CD8-positive, alpha-beta memory T cell (primary cell): Measurements from ENCODE around the gene DNER. TPM values are rescaled to one million over a fixed set of nuclear protein-coding genes. Genes with fewer than 3 reads are reported as not detected.
"Not testable (repeated sequence)": the region's sequence is repeated elsewhere in the genome, so short reads cannot be mapped to it uniquely, and the experiment has no call there.

Source experiments
- CTCF ChIA-PET: fragments of 350-600 bp; sonication (Branson Sonifier 250); formaldehyde crosslinking; loops from one replicate; lab custom pipeline; 2021; ENCODE audit warnings: antibody characterized with exemption; lab: Charles Lee
- POLR2A ChIA-PET: fragments of 350-600 bp; sonication (Branson Sonifier 250); formaldehyde crosslinking; loops from one replicate; lab custom pipeline; 2021; ENCODE audit warnings: antibody characterized with exemption; lab: Charles Lee
- DNase-seq, 5 donors: peaks; one replicate each; pipeline versions ENCODE4 v3.0.0 to v3.0.0-alpha.2; 2020 to 2022; ENCODE audit warnings: mixed read lengths in 1 of 5
- H3K27ac ChIP-seq: one replicate; pipeline ENCODE4 v1.7.0; 2013; ENCODE audit warnings: low read depth, mild to moderate bottlenecking, low read length, moderate library complexity
- H3K27me3 ChIP-seq: 2 replicates; pipeline ENCODE4 v1.7.0; 2013; ENCODE audit warnings: low read length, mild to moderate bottlenecking; ENCODE audit not compliant: insufficient read depth, poor library complexity, severe bottlenecking
- H3K36me3 ChIP-seq: 2 replicates; pipeline ENCODE4 v1.7.0; 2013; ENCODE audit warnings: mild to moderate bottlenecking, low read length, moderate library complexity; ENCODE audit not compliant: insufficient read depth
- H3K4me1 ChIP-seq: 2 replicates; pipeline ENCODE4 v1.7.0; 2013; ENCODE audit warnings: mild to moderate bottlenecking, low read length, moderate library complexity; ENCODE audit not compliant: insufficient read depth
- H3K4me3 ChIP-seq: 2 replicates; pipeline ENCODE4 v1.7.0; 2013; ENCODE audit warnings: mild to moderate bottlenecking, low read length
- H3K9me3 ChIP-seq: 2 replicates; pipeline ENCODE4 v1.7.0; 2013; ENCODE audit warnings: mild to moderate bottlenecking, low read length
- H3K27ac Mint-ChIP-seq, 8 donors: one replicate each; pipeline ENCODE4 v1.8.0; 2020 to 2021; ENCODE audit warnings: mixed read lengths in 8 of 8, mild to moderate bottlenecking in 6 of 8, inconsistent platforms in 3 of 8, moderate library complexity in 3 of 8
- H3K27me3 Mint-ChIP-seq, 2 donors: one replicate each; pipeline ENCODE4 v1.8.0; 2020 to 2021; ENCODE audit warnings: mixed read lengths in 2 of 2, mild to moderate bottlenecking in 1 of 2, moderate library complexity in 1 of 2
- H3K36me3 Mint-ChIP-seq, 3 donors: one replicate each; pipeline ENCODE4 v1.8.0; 2020 to 2021; ENCODE audit warnings: mixed read lengths in 3 of 3, inconsistent platforms in 1 of 3, mild to moderate bottlenecking in 1 of 3
- H3K4me1 Mint-ChIP-seq, 3 donors: one replicate each; pipeline ENCODE4 v1.8.0; 2020 to 2021; ENCODE audit warnings: mixed read lengths in 3 of 3, inconsistent platforms in 1 of 3, mild to moderate bottlenecking in 1 of 3
- H3K4me3 Mint-ChIP-seq, 7 donors: one replicate each; pipeline ENCODE4 v1.8.0; 2020 to 2021; ENCODE audit warnings: mixed read lengths in 7 of 7, mild to moderate bottlenecking in 6 of 7, moderate library complexity in 4 of 7, inconsistent platforms in 2 of 7
- H3K9me3 Mint-ChIP-seq, 5 donors: one replicate each; pipeline ENCODE4 v1.8.0; 2020 to 2022; ENCODE audit warnings: mixed read lengths in 5 of 5, mild to moderate bottlenecking in 3 of 5, moderate library complexity in 2 of 5, inconsistent platforms in 1 of 5
- polyA plus RNA-seq: library from polyadenylated mRNA; unstranded; fragments of 300-500 nt; fragmentation: Illumina TruSeq; gene quantifications from one replicate; pipeline ENCODE4 v1.2.3, GENCODE V29; 2021
- total RNA-seq, 2 experiments: library from RNA; stranded (reverse); gene quantifications; one replicate each; pipeline ENCODE4 v1.2.3, GENCODE V29; 2021

The DNER gene
- total and polyA plus RNA-seq, 3 experiments from 2014 or later, result not detected

DNA sequence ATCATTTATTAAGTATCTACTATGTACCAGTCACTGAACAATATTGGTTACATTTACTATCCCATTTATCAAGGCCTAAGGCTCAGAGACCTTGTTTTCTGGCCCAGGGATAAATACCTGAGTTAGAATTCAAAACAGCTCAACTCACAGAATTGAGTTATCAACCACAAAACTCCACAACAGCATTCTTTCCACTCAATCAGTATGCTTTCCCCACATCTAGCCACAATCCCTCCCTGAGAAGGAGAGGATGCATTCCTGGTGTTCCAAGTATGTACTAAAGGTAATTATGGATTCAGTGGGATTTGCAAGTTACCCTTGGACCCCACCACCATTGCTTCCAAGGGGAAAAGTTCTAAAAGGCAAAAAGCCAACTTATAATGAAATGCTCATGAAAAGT is 339.1 kb downstream of the DNER start:
- Mint-ChIP-seq H3K9me3 (peaks cover 0 to 7% (median 3%) of the 10 kb centered on the region in 5 donors), H3K4me3 (no peak overlapping the region), H3K36me3 (no peaks in the 10 kb centered on the region), H3K27ac (no peak overlapping the region), H3K4me1 (no peaks in the 10 kb centered on the region), H3K27me3 (peaks cover 2 to 4% of the 10 kb centered on the region in 2 donors)
- no peak overlapping the region for H3K4me3 ChIP-seq
- ChIA-PET POLR2A (no interaction called here), CTCF (no interaction called here)
- H3K27me3 ChIP-seq, result no peaks in the 10 kb centered on the region
- no peaks in the 10 kb centered on the region for H3K36me3 ChIP-seq
- H3K9me3 ChIP-seq, result no peaks in the 10 kb centered on the region
- no peak overlapping the region for H3K27ac ChIP-seq
- no peak for DNase-seq
- no peaks in the 10 kb centered on the region for H3K4me1 ChIP-seq

GRCh38 chr2:229373311-229373710 is 341.0 kb downstream of the DNER start:
- H3K27ac Mint-ChIP-seq, CTCF ChIA-PET, DNase-seq, H3K4me1 Mint-ChIP-seq, H3K4me3 ChIP-seq, H3K4me3 Mint-ChIP-seq, H3K4me1 ChIP-seq, H3K27me3 ChIP-seq, H3K27me3 Mint-ChIP-seq, H3K9me3 ChIP-seq, POLR2A ChIA-PET, H3K36me3 Mint-ChIP-seq, H3K27ac ChIP-seq, H3K9me3 Mint-ChIP-seq, H3K36me3 ChIP-seq: not testable (repeated sequence)

GRCh38 chr2:229372207-229372606 is 342.1 kb downstream of the DNER start:
- Mint-ChIP-seq H3K4me1 (no peaks in the 10 kb centered on the region), H3K9me3 (peaks cover 0 to 3% (median 2%) of the 10 kb centered on the region in 5 donors)
- CTCF ChIA-PET, result no interaction called here

GRCh38 chr2:229371086-229371485 is 343.3 kb downstream of the DNER start:
- H3K27ac Mint-ChIP-seq, result no peak overlapping the region
- H3K9me3 ChIP-seq, result no peaks in the 10 kb centered on the region
- H3K4me3 ChIP-seq, result no peak overlapping the region
- H3K4me3 Mint-ChIP-seq, result no peak overlapping the region
- no peak overlapping the region for H3K27ac ChIP-seq
- H3K27me3 Mint-ChIP-seq, result peaks cover 1 to 4% of the 10 kb centered on the region in 2 donors
- POLR2A ChIA-PET, result no interaction called here
- no peaks in the 10 kb centered on the region for H3K36me3 Mint-ChIP-seq
- H3K9me3 Mint-ChIP-seq, result peaks cover 1 to 4% (median 3%) of the 10 kb centered on the region in 5 donors
- H3K4me1 ChIP-seq, result no peaks in the 10 kb centered on the region
- no peak for DNase-seq
- H3K27me3 ChIP-seq, result no peaks in the 10 kb centered on the region
- CTCF ChIA-PET, result no interaction called here
- H3K4me1 Mint-ChIP-seq, result no peaks in the 10 kb centered on the region
- no peaks in the 10 kb centered on the region for H3K36me3 ChIP-seq

More at GRCh38 chr2:229372207-229372606, 342.1 kb downstream of the DNER start:
- Mint-ChIP-seq H3K36me3 (no peaks in the 10 kb centered on the region), H3K27me3 (peaks cover 1 to 4% of the 10 kb centered on the region in 2 donors), H3K27ac (no peak overlapping the region), H3K4me3 (no peak overlapping the region)
- Histone ChIP-seq H3K4me1 (no peaks in the 10 kb centered on the region), H3K36me3 (no peaks in the 10 kb centered on the region), H3K4me3 (no peak overlapping the region), H3K9me3 (no peaks in the 10 kb centered on the region), H3K27me3 (no peaks in the 10 kb centered on the region), H3K27ac (no peak overlapping the region)
- POLR2A ChIA-PET, result no interaction called here
- no peak for DNase-seq

DNA sequence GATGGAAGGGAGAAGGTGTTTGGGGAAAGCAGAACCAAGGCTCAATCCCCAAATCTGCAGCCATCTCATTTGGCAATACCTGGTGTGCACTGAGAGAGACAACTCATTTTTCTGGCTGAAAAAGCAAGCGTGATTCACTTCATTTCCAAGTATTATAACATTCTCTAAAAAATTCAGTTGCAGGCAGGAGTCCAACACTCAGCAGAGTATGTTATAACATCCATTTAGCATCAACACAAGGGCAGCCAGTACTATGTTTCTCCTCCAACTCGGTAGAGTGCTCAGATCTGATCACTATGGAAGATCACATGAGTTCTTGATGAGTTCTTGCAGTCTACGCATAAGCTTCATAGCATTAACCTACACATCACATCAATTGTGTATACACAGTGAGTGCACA is 343.8 kb downstream of the DNER start:
- Mint-ChIP-seq H3K27ac (no peak overlapping the region), H3K36me3 (no peaks in the 10 kb centered on the region), H3K4me1 (no peaks in the 10 kb centered on the region), H3K27me3 (peaks cover 1 to 4% of the 10 kb centered on the region in 2 donors), H3K9me3 (peaks cover 1 to 4% (median 3%) of the 10 kb centered on the region in 5 donors), H3K4me3 (no peak overlapping the region)
- H3K36me3 ChIP-seq, result no peaks in the 10 kb centered on the region
- H3K4me3 ChIP-seq, result no peak overlapping the region
- POLR2A ChIA-PET, result no interaction called here
- H3K27ac ChIP-seq, result no peak overlapping the region
- CTCF ChIA-PET, result no interaction called here
- H3K9me3 ChIP-seq, result no peaks in the 10 kb centered on the region
- DNase-seq, result no peak
- no peaks in the 10 kb centered on the region for H3K27me3 ChIP-seq
- H3K4me1 ChIP-seq, result no peaks in the 10 kb centered on the region

DNA sequence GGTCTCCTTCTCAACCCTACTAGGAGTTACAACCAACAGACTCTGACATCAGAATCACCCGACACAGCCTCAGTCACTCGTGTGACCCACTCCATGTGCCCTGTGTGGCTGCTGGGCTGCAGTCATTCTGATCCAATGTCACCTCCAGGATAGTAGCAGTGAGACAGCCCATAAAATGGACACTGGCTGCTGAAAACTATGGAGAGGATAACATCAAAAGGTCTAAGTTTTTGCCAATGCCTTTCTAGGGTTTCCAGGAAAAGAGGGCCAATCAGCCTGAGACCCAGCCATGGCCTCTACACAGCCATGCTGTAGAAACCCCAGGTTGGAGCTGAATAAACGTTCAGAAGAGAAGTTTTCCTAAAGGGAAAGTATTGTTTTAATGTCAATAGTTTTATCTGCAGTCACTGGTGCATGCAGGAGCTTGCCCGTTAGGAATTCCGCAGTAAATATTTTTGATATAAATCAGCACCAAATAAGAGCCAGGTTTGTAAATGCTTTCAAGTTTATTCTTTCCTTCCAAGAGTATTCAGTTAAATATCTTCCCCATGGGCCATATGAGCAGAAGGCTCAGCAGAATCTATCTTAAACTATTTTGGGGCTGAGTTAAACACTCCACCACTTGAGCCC is 351.1 kb downstream of the DNER start:
- Mint-ChIP-seq H3K27ac (no peak overlapping the region), H3K27me3 (peaks cover 0 to 1% of the 10 kb centered on the region in 2 donors), H3K9me3 (peaks cover 0 to 5% (median 0%) of the 10 kb centered on the region in 5 donors), H3K4me3 (no peak overlapping the region), H3K36me3 (no peaks in the 10 kb centered on the region), H3K4me1 (no peaks in the 10 kb centered on the region)
- Histone ChIP-seq H3K27me3 (no peaks in the 10 kb centered on the region), H3K4me1 (no peaks in the 10 kb centered on the region), H3K9me3 (no peaks in the 10 kb centered on the region), H3K36me3 (no peaks in the 10 kb centered on the region), H3K27ac (no peak overlapping the region), H3K4me3 (no peak overlapping the region)
- DNase-seq, result no peak
- CTCF ChIA-PET, result no interaction called here
- POLR2A ChIA-PET, result no interaction called here

GRCh38 chr2:229350883-229351282 is 363.5 kb downstream of the DNER start:
- CTCF ChIA-PET, result no interaction called here
- no peak for DNase-seq
- no peaks in the 10 kb centered on the region for H3K27me3 ChIP-seq
- Mint-ChIP-seq H3K4me3 (no peak overlapping the region), H3K9me3 (peaks cover 0 to 4% (median 2%) of the 10 kb centered on the region in 5 donors), H3K36me3 (no peaks in the 10 kb centered on the region), H3K4me1 (no peaks in the 10 kb centered on the region), H3K27me3 (peaks cover 0 to 2% of the 10 kb centered on the region in 2 donors), H3K27ac (no peak overlapping the region)
- no peaks in the 10 kb centered on the region for H3K9me3 ChIP-seq
- no peak overlapping the region for H3K4me3 ChIP-seq
- POLR2A ChIA-PET, result no interaction called here
- H3K27ac ChIP-seq, result no peak overlapping the region
- no peaks in the 10 kb centered on the region for H3K36me3 ChIP-seq
- H3K4me1 ChIP-seq, result no peaks in the 10 kb centered on the region

- Histone ChIP-seq H3K27ac (no peak overlapping the region), H3K27me3 (no peaks in the 10 kb centered on the region), H3K36me3 (no peaks in the 10 kb centered on the region), H3K4me3 (no peak overlapping the region), H3K9me3 (no peaks in the 10 kb centered on the region), H3K4me1 (no peaks in the 10 kb centered on the region)
- Mint-ChIP-seq H3K9me3 (peaks cover 0 to 4% (median 2%) of the 10 kb centered on the region in 5 donors), H3K4me1 (no peaks in the 10 kb centered on the region), H3K36me3 (no peaks in the 10 kb centered on the region), H3K27me3 (peaks cover 0 to 2% of the 10 kb centered on the region in 2 donors), H3K4me3 (no peak overlapping the region), H3K27ac (no peak overlapping the region)
- ChIA-PET CTCF (no interaction called here), POLR2A (no interaction called here)
- DNase-seq, result no peak
Observed at GRCh38 chr2:229350117-229350805, 364.1 kb downstream of the DNER start.
